Brain microvascular endothelial cell (primary cell): ENCODE data around the gene ACER3.

Experiments
- DNase-seq: peaks from one replicate; pipeline ENCODE4 v3.0.0-alpha.2; 2020
- H3K27ac ChIP-seq: fragments of 250-450 bp; sonication (Bioruptor Pico); 2 replicates; pipeline ENCODE4 v1.5.1; 2020; ENCODE audit warnings: mild to moderate bottlenecking, moderate library complexity
- H3K27me3 ChIP-seq: fragments of 250-450 bp; sonication (Bioruptor Pico); replicated peaks from 2 replicates; pipeline ENCODE4 v1.5.1; 2020; ENCODE audit warnings: mild to moderate bottlenecking
- H3K36me3 ChIP-seq: fragments of 250-450 bp; sonication (Bioruptor Pico); replicated peaks from 2 replicates; pipeline ENCODE4 v1.5.1; 2020; ENCODE audit warnings: mild to moderate bottlenecking
- H3K4me3 ChIP-seq: 2 replicates; pipeline ENCODE4 v1.5.1; 2011; ENCODE audit warnings: low read depth, mild to moderate bottlenecking, control low read depth, low read length, moderate library complexity
- in situ Hi-C: cut with HindIII; loops from 2 replicates; pipeline ENCODE4 v1.10.0; 2017; ENCODE audit warnings: low sequenced_read_pairs, low pct_ligation_motif_present
- TF ChIP-seq, protein P1 (sequence below): IDR thresholded peaks from 2 replicates; pipeline ENCODE4 v1.5.1; 2011; ENCODE audit warnings: low read depth, mild to moderate bottlenecking, moderate library complexity, low read length, control low read depth, inconsistent platforms; ENCODE audit errors: missing control alignments

ACER3 gene

DNA sequence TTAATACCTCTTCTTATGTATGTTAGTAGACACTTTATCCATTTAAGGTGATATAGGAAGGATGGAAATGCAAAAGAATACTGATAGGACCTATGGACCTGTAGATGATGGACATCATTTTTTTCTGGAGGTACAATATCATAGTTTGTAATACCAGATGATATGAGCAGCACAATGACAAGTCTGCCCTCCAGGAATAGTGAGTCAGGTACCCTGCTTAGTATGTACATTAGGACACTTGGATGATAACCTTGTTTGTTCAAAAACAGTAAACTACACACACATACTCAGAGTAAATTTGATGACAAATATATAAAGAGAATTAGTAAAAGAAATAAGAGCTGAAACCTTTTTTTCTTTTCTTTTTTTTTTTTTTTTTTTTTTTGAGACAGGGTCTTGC is 114.8 kb downstream of the ACER3 start:
- no peak for DNase-seq
- Histone ChIP-seq H3K36me3 (no peaks in the 10 kb centered on the region), H3K27me3 (no peaks in the 10 kb centered on the region), H3K4me3 (no peak overlapping the region), H3K27ac (no peak overlapping the region)
- TF ChIP-seq, protein P1, sequence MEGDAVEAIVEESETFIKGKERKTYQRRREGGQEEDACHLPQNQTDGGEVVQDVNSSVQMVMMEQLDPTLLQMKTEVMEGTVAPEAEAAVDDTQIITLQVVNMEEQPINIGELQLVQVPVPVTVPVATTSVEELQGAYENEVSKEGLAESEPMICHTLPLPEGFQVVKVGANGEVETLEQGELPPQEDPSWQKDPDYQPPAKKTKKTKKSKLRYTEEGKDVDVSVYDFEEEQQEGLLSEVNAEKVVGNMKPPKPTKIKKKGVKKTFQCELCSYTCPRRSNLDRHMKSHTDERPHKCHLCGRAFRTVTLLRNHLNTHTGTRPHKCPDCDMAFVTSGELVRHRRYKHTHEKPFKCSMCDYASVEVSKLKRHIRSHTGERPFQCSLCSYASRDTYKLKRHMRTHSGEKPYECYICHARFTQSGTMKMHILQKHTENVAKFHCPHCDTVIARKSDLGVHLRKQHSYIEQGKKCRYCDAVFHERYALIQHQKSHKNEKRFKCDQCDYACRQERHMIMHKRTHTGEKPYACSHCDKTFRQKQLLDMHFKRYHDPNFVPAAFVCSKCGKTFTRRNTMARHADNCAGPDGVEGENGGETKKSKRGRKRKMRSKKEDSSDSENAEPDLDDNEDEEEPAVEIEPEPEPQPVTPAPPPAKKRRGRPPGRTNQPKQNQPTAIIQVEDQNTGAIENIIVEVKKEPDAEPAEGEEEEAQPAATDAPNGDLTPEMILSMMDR, result no peak
- in situ Hi-C loops, result no loop called here

DNA sequence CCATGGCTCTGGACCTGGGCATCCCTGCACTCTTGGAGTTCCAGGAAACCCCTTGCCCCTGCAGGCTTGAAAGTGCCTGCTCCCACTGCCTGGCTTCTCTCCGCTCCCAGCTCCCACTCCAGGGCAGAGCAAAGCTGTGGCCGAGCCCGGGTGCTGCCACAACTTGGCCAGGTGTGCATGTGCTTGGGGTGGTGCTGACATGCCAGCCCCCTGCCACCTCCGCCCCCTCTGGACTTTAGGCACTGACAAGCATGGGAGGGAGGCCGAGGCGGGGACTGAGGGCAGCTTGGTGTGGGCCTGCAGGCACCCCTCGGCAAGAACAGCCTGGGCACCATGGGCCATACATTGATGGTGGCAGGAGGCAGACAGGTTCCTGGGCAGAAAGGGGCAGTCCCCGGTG is 117.1 kb downstream of the ACER3 start:
- Histone ChIP-seq H3K4me3 (no peak overlapping the region), H3K36me3 (no peaks in the 10 kb centered on the region), H3K27ac (no peak overlapping the region), H3K27me3 (no peaks in the 10 kb centered on the region)
- no peak for DNase-seq
- in situ Hi-C loops, result no loop called here
- TF ChIP-seq, protein P1, result no peak

DNA sequence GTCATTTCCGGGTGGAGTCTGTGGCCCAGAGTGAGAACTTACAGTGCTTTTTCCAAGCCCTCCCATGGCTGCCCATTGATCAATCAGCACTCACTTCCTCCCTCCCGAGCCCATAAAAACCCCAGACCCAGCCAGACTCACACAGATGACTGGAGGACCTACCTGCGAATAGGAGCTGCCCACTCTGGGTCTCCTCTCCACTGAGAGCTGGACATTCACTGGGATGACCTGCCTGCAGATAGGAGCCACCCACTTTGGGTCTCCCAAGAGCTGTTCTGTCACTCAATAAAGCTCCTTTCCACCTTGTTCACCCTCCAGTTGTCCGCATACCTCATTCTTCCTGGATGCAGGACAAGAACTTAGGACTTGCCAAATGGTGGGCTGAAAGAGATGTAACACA is 117.5 kb downstream of the ACER3 start:
- in situ Hi-C loops, result no loop called here
- Histone ChIP-seq H3K36me3 (no peaks in the 10 kb centered on the region), H3K27me3 (no peaks in the 10 kb centered on the region), H3K27ac (no peak overlapping the region), H3K4me3 (no peak overlapping the region)
- TF ChIP-seq, protein P1, result no peak
- no peak for DNase-seq

DNA sequence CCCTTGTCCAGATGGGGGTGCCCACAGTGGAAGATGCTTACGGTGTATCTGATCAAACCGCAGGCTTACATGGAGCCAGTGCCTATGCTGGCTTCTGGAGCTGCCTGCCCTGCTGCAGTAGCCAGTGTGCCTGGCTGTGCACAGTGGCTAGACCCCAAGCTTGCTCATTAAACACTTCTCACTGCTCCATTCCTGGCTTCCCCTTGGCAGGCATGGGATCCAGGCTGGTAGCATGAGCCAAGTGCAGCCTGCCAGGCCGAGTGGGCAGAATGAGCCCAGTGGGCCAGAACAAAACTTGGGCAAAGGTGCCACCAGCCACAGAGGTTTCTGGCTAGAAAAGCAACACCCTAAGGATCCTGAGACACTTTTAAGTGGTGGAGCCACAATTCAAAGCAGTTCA is 118.1 kb downstream of the ACER3 start:
- Histone ChIP-seq H3K4me3 (no peak overlapping the region), H3K36me3 (no peaks in the 10 kb centered on the region), H3K27me3 (no peaks in the 10 kb centered on the region), H3K27ac (no peak overlapping the region)
- TF ChIP-seq, protein P1, result no peak
- in situ Hi-C loops, result no loop called here
- DNase-seq, result no peak

DNA sequence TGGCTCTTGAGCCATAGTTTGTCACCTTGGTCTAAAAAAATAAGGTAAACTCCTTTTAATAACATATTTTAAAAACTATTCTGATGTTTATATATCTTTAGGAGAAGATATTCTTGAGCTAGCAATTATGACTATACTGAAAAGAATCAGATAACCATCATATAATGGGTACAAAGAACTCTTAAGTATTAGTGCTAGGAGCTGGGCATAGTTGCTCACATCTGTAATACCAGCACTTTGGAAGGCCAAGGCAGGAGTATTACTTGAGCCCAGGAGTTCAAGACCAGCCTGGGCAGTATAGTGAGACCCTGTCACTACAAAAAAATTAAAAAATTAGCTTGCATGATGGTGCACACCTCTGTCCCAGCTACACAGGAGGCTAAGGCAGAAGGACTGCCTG is 119.5 kb downstream of the ACER3 start:
- Histone ChIP-seq H3K36me3 (no peaks in the 10 kb centered on the region), H3K27ac (no peak overlapping the region), H3K4me3 (no peak overlapping the region), H3K27me3 (no peaks in the 10 kb centered on the region)
- in situ Hi-C loops, result no loop called here
- DNase-seq, result no peak
- TF ChIP-seq, protein P1, result no peak

DNA sequence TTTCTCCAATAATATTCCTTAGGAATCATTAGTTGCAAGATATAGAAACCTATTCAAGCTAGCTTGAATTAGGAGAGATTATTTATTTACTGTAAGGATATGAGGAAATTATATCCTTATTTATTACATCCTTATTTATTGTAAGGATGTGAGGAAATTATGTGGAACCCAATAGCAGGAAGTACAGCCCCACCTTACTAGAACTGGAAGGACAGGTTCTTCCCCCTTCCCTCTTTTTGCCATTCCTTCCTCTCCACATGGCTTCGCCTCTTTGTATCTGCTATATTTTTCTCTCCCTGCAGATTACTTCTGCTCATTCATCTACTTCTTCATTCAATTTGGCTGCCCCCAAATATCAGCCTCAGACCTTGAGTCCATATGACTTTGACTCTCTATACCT is 124.0 kb downstream of the ACER3 start:
- no peaks in the 10 kb centered on the region for H3K36me3 ChIP-seq
- DNase-seq, result no peak

More for the DNA sequence above, 124.0 kb downstream of the ACER3 start:
- Histone ChIP-seq H3K27ac (no peak overlapping the region), H3K4me3 (no peak overlapping the region), H3K27me3 (no peaks in the 10 kb centered on the region)
- in situ Hi-C loops, result no loop called here
- TF ChIP-seq, protein P1, result no peak
